Astrocyte (in vitro differentiated cells and primary cell): ENCODE data around the gene GJA4.

Experiments used
- EZH2 ChIP-seq: IDR thresholded peaks from 2 replicates; pipeline ENCODE4 v1.6.1; 2012; ENCODE audit warnings: mild to moderate bottlenecking, low read length, inconsistent platforms; ENCODE audit not compliant: insufficient read depth
- TF ChIP-seq, protein P1 (sequence below): IDR thresholded peaks from 2 replicates; pipeline ENCODE4 v1.5.1; 2011; ENCODE audit warnings: low read depth, mild to moderate bottlenecking, inconsistent platforms, low read length, moderate library complexity; ENCODE audit not compliant: insufficient read depth

DNA sequence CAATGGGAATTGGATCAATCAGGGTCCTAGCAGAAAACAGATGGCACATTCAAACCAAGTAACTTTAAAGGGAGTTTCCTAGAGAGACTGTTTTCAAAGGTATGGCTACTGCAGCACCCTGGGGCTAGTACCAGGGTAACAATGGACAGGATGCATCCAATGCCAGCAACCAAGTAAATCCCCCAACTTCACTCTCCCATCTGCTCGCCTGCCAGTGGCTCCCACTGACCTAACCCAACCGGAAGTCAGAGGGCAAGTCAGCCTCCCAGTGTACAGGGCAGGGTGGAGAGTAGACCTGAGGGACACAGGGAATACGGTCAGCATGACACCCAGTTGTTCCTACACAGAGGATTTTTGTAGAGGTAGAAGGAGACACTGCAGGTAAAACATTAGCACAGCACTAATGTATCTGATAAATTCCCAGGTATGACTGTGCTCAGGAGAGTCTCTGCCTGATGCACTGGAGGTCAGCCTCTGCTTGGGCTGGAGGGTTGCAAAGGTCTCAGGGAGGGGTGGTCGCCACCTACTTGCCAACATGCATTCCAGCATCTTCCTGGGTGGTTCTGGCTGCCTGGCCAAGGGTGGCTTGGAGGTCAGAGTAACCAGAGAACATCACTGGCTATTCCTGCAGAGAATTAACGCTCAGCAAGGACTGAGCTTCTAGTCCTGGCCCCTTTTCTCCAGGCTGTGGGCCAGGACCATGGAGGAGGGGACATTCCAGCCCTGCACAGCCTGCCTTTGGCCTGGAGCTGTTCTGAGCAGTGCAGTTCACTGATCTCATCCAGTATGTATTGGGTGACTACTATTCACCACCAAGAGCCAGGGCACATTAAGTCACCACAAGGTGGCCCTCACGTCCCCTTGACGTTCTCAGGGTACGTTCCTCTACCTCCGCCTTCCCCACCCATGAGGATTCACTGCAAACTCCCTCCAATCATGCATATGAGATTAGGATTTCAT, 5.1 kb upstream of the GJA4 start:
- no peak for TF ChIP-seq EZH2
- TF ChIP-seq, protein P1, sequence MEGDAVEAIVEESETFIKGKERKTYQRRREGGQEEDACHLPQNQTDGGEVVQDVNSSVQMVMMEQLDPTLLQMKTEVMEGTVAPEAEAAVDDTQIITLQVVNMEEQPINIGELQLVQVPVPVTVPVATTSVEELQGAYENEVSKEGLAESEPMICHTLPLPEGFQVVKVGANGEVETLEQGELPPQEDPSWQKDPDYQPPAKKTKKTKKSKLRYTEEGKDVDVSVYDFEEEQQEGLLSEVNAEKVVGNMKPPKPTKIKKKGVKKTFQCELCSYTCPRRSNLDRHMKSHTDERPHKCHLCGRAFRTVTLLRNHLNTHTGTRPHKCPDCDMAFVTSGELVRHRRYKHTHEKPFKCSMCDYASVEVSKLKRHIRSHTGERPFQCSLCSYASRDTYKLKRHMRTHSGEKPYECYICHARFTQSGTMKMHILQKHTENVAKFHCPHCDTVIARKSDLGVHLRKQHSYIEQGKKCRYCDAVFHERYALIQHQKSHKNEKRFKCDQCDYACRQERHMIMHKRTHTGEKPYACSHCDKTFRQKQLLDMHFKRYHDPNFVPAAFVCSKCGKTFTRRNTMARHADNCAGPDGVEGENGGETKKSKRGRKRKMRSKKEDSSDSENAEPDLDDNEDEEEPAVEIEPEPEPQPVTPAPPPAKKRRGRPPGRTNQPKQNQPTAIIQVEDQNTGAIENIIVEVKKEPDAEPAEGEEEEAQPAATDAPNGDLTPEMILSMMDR, result peak; percentile 9
